ENCODE data around the gene CDPF1. TPM values are rescaled to one million over a fixed set of nuclear protein-coding genes. Genes with fewer than 3 reads are reported as not detected.

Gene CDPF1
- total and polyA plus RNA-seq, 2 of the 4 experiments (the other 2 are of a cell fraction), result 11.5 to 14.5 TPM

- peaks cover 11% of the 10 kb centered on the region for H3K9me1 ChIP-seq (ENCODE audit: insufficient read depth, low read length)
- TF ChIP-seq POLR2A (IDR thresholded peaks at IDR 0.05; ENCODE audit: low read depth, low read length), result no peak
- TF ChIP-seq MAFK (IDR thresholded peaks at IDR 0.05; ENCODE audit: low read depth, low read length), result no peak
- no peak for TF ChIP-seq ELK1 (IDR thresholded peaks at IDR 0.05; ENCODE audit: borderline replicate concordance, low read depth, low read length)
- no peak overlapping the region for H4K5ac ChIP-seq (ENCODE audit: low read depth, low read length)
- no peak overlapping the region for H4K8ac ChIP-seq (ENCODE audit: low read depth in 2 of 2, low read length in 2 of 2)
- H3K4ac ChIP-seq (ENCODE audit: low read depth, low read length), result peak overlapping the region; percentile 30; the same call in 1 of the 2 replicates
- ATAC-seq (ENCODE audit: low read depth) (no peak), DNase-seq (no peak)
- no peak overlapping the region for H2BK120ac ChIP-seq (ENCODE audit: low read depth, low read length)
- peak overlapping the region; percentile 11 for H2AFZ ChIP-seq (replicated peaks; ENCODE audit: low read length, poor library complexity)
- peak overlapping the region; percentile 70 for H2AK9ac ChIP-seq (replicated peaks; ENCODE audit: low read depth, low read length, poor library complexity)
- no peak overlapping the region for H2BK15ac ChIP-seq (ENCODE audit: low read depth, low read length)
- H3K27ac ChIP-seq (ENCODE audit: insufficient read depth, low read length), result no peak overlapping the region
- no peak overlapping the region for H3K4me3 ChIP-seq (ENCODE audit: insufficient read depth, low read depth, low read length)
- H3K27me3 ChIP-seq (ENCODE audit: control insufficient read depth, insufficient read depth, low read length), result no peaks in the 10 kb centered on the region
- in situ Hi-C loops (cut with MboI; ENCODE audit: low sequenced_read_pairs) (no loop called here), dilution Hi-C loops (cut with HindIII; ENCODE audit: low sequenced_read_pairs, unreplicated experiment) (no loop called here), intact Hi-C loops (cut with micrococcal nuclease) (no loop called here)
- H3K36me3 ChIP-seq (ENCODE audit: control insufficient read depth, insufficient read depth, low read length), result peaks cover 30% of the 10 kb centered on the region
- ChIA-PET POLR2A (ENCODE audit: unreplicated experiment) (no interaction called here), CTCF (no interaction called here)
- no peak overlapping the region for H2AK5ac ChIP-seq (ENCODE audit: low read depth, low read length)
- H3K18ac ChIP-seq (ENCODE audit: low read depth, low read length), result no peak overlapping the region
- H3K9me3 ChIP-seq (ENCODE audit: control insufficient read depth, insufficient read depth, low read length), result no peaks in the 10 kb centered on the region
- H3K4me2 ChIP-seq (ENCODE audit: low read depth, low read length), result no peak overlapping the region; the same call in 1 of the 2 replicates
- H2BK5ac ChIP-seq (ENCODE audit: low read depth, low read length, poor library complexity, severe bottlenecking), result no peak overlapping the region
- no TSS peak for BruUV-seq (replicated peaks)
- 0 out of 2 replicates have a peak, but pooled peaks cover 5% of the 10 kb centered on the region for H4K20me1 ChIP-seq (ENCODE audit: insufficient read depth, low read length)
- no peak overlapping the region for H3K9ac ChIP-seq (ENCODE audit: low read depth, low read length)
- peaks cover 10% of the 10 kb centered on the region for H3K4me1 ChIP-seq (ENCODE audit: control insufficient read depth, insufficient read depth, low read length)
- H3K56ac ChIP-seq (ENCODE audit: extremely low read depth, insufficient read depth, low read length), result no peak overlapping the region
- 0 out of 2 replicates have a peak overlapping the region, but pooled peaks have one; percentile 73 for H3K23ac ChIP-seq (ENCODE audit: low read depth, low read length)
- no CpG with 5 or more reads among the region's 11 CpGs for WGBS, 2 experiments (ENCODE audit: extremely low coverage in 2 of 2, insufficient read length in 1 of 2)
- peaks cover 15 to 24% of the 10 kb centered on the region in 2 experiments for H3K79me1 ChIP-seq (ENCODE audit: low read depth in 1 of 2, low read length in 2 of 2)
- H3K14ac ChIP-seq (replicated peaks; ENCODE audit: low read depth, low read length), result peak overlapping the region; percentile 41; the same call in 1 of the 2 replicates
- no peak overlapping the region for H4K91ac ChIP-seq (ENCODE audit: insufficient read depth, low read depth, low read length)
- no peak overlapping the region for H2BK20ac ChIP-seq (ENCODE audit: low read depth, low read length)
Observed at GRCh38 chr22:46269564-46269963, 19.5 kb upstream of the CDPF1 start.
